ENCODE results near the gene RHBDD1. TPM values are rescaled to one million over a fixed set of nuclear protein-coding genes. Genes with fewer than 3 reads are reported as not detected.

The RHBDD1 gene
- total RNA-seq, 1 donor = 38.9 TPM

DNA sequence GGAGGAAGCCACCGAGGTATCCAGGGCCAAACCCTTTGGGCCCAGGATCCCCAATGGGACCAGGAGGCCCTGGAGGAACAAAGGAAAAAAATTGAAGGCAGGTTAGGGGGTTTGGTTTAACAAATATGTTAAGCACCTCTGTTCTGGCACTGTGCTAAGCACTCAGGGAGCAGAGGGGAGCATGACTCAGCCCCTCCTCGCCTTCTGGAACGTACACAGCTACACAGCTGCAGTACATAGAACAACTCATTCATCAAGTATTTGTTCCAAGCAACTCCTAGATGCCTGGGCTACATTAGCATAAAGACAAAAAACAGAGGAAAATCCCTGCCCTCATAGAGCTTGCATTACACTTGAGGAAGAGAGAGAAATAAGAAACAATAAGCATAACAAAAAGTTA is 174.6 kb downstream of the RHBDD1 start:
- DNase-seq (ENCODE audit: low read depth) = peak; percentile 12
- TF ChIP-seq, protein P1, sequence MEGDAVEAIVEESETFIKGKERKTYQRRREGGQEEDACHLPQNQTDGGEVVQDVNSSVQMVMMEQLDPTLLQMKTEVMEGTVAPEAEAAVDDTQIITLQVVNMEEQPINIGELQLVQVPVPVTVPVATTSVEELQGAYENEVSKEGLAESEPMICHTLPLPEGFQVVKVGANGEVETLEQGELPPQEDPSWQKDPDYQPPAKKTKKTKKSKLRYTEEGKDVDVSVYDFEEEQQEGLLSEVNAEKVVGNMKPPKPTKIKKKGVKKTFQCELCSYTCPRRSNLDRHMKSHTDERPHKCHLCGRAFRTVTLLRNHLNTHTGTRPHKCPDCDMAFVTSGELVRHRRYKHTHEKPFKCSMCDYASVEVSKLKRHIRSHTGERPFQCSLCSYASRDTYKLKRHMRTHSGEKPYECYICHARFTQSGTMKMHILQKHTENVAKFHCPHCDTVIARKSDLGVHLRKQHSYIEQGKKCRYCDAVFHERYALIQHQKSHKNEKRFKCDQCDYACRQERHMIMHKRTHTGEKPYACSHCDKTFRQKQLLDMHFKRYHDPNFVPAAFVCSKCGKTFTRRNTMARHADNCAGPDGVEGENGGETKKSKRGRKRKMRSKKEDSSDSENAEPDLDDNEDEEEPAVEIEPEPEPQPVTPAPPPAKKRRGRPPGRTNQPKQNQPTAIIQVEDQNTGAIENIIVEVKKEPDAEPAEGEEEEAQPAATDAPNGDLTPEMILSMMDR (IDR thresholded peaks at IDR 0.05; ENCODE audit: insufficient read depth, low read depth, low read length) = no peak
- H3K4me3 ChIP-seq (ENCODE audit: low read depth, low read length) = no peak overlapping the region

DNA sequence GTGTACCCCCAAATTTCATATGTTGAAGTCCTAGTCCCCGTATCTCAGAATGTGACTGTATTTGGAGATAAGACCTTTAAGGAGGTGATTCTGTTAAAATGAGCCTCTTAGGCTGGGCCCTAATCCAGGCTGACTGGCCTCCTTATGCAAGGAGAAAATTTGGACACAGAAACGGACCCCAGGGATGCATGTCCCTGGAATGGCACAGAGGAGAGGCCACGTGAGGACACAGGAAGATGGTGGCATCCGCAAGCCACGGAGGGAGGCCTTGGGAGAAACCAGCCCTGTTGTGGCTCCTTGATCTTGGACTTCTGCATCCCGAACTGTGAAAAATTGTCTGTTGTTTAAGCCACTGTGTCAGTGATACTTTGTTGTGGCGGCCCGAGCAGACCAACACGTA is 177.5 kb downstream of the RHBDD1 start:
- TF ChIP-seq, protein P1 (IDR thresholded peaks at IDR 0.05; ENCODE audit: insufficient read depth, low read depth, low read length) = no peak

DNA sequence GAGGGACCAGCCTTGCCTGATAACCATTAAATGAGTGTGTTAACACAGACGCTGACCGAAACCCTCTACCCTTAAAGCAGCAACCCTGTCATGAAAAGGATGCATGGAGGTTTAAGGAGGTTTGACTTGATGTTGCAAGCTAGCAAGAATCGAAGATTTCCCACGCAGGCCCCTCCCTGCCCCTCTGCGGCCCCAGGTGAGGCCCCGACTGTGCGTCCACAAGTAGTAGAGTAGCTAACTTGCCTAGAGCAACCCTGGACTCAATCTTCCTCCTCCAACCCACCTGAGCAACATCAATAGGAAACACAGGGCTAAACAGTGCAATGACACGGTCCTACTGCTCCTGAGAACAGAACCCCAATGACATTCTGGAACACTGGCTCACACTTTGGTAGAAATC is 178.0 kb downstream of the RHBDD1 start:
- DNase-seq (ENCODE audit: low read depth) = no peak
- TF ChIP-seq, protein P1 (IDR thresholded peaks at IDR 0.05; ENCODE audit: insufficient read depth, low read depth, low read length) = no peak
- no peak overlapping the region for H3K4me3 ChIP-seq (ENCODE audit: low read depth, low read length)

More for the DNA sequence above, 177.5 kb downstream of the RHBDD1 start:
- no peak overlapping the region for H3K4me3 ChIP-seq (ENCODE audit: low read depth, low read length)
- DNase-seq (ENCODE audit: low read depth) = no peak

DNA sequence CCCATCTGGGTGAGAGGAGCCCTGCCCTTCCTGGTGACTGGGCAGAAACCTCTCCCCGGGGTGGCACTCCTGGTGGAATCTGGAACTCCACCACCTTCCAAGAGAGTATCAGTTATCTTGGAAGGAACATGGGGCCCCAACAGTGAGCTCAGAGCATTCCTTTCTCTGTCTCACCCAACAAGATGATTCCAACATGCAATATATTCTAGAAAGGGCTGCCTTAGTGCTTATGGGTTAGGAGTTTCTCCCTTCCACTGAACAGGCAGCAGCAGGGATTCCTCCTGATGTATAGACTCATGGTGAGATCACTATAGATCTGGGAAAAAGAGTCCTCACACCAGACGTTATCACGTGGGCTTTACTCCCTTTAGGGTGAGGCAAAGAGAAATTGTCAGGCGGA is 181.0 kb downstream of the RHBDD1 start:
- TF ChIP-seq, protein P1 (IDR thresholded peaks at IDR 0.05; ENCODE audit: insufficient read depth, low read depth, low read length) = no peak
- DNase-seq (ENCODE audit: low read depth) = no peak
- no peak overlapping the region for H3K4me3 ChIP-seq (ENCODE audit: low read depth, low read length)

DNA sequence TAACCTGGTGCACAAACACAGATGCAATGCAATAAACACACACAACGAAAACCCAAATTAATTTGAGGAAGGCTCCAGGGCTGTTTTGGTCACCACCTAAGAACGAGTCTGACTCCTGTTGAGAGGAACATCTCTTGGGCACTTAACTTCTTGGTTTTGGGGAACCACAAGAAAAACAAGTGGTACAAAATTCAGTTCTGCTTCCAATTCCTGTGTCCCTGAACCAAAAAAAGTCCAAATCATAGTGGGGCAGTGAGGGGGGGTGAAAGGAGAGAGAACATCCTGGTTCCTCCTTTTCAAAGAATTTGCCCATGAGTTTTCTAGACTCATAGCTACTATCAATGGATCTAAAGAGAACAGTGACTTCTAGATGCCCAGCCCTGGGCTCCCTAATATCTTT is 184.6 kb downstream of the RHBDD1 start:
- TF ChIP-seq, protein P1 (IDR thresholded peaks at IDR 0.05; ENCODE audit: insufficient read depth, low read depth, low read length) = no peak
- DNase-seq (ENCODE audit: low read depth) = no peak
- H3K4me3 ChIP-seq (ENCODE audit: low read depth, low read length) = no peak overlapping the region

DNA sequence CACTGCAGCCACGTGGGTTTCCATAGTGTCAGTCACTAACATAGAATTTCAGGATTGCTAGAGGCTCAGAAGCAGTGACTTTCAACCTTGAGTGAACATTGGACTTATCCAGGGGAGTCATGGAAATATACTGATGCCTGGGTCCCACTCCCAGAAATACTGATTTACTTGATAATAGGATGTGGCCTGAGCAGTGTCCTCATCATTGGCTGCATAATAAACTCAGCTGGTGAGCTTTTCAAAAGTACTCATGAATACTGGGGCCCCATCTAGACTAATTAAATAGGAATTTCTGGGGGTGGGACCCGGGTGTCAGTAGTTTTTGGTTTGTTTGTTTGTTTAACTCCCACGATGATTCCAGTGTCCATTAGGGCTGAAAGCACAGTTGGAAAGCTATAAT is 186.8 kb downstream of the RHBDD1 start:
- DNase-seq (ENCODE audit: low read depth) = no peak
- no peak overlapping the region for H3K4me3 ChIP-seq (ENCODE audit: low read depth, low read length)

DNA sequence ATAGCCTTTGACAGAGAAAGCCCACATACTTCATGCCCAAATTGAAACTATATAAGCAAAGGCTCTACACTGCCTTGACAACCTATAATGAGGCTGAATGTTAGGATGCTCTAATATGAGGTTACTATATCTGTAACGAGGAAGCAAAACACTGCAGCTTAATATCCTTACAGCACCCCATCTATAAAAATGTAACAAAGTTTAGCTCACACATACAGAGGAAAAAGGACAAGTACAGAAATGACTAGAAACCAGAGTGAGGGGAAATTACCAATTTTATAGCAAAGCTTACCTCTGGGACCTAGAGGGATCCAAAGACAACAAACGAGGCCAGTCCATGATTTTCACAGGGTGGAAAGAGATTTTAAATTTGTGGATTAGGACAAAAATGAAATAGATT is 189.7 kb downstream of the RHBDD1 start:
- H3K4me3 ChIP-seq (ENCODE audit: low read depth, low read length) = no peak overlapping the region
- TF ChIP-seq, protein P1 (IDR thresholded peaks at IDR 0.05; ENCODE audit: insufficient read depth, low read depth, low read length) = no peak
- DNase-seq (ENCODE audit: low read depth) = no peak

More for the DNA sequence above, 186.8 kb downstream of the RHBDD1 start:
- TF ChIP-seq, protein P1 (IDR thresholded peaks at IDR 0.05; ENCODE audit: insufficient read depth, low read depth, low read length) = no peak

Measured in fibroblast of villous mesenchyme (primary cell).